GM21390 (cell line): Measurements from ENCODE around the gene STX4.
A peak's percentile ranks its signal among the peaks of the same experiment; 100 is the strongest.

Source experiments
- ATAC-seq: cut with Tn5 transposase; IDR thresholded peaks from one replicate; pipeline ENCODE4 v1.9.1; 2021; ENCODE audit not compliant: unreplicated experiment

STX4 gene

DNA sequence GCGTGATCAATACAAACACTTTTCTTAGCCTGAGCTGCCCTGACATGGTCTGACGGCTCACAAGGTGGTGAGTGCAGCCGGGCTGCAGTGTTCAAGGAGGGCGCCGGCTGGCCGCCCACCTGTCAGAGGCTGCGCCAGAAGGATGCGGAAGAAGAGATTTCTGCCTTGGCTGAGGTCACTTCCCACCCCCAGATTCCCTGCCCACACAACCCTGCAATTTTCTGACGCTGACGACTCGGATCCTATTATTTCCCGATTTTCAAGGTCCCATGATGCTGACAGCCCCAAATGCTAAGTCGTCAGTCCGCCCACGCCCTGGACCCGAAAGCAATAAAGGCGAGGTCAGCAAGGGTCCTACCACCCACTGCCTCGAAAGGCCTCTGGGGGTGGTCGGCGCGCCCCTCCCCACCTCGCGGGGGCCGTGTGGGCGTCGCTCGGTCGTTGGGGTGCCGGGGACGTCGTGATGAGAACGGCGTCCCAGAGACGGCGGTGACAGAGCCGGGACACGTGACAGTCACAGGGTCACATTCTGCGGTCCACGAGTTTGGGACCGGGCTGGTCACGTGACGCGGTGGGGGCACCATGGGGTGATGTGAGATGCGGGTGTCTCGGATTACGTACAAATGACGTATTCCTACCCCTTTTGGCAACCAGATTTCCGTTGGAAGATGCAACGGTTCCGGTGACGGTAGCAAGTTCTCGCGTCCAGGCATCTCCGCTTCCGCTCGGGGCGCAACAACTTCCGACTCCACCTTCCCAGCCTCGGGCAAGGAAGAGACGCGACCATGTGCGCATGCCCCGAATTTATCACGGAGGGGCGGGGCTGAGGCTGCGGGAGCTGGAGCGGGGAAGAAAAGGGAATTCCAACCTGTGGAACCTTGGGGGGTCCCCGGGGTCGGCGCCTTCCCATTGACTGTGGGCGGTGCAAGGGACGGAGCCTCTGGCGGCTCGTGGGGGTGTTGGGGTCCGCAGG, at the start of gene STX4:
STX4 (plus strand) TSS at position 823 of the 973 bp plus-strand sequence. CDS start 248 bp downstream, outside the sequence.
- ATAC-seq = peak; percentile 76

DNA sequence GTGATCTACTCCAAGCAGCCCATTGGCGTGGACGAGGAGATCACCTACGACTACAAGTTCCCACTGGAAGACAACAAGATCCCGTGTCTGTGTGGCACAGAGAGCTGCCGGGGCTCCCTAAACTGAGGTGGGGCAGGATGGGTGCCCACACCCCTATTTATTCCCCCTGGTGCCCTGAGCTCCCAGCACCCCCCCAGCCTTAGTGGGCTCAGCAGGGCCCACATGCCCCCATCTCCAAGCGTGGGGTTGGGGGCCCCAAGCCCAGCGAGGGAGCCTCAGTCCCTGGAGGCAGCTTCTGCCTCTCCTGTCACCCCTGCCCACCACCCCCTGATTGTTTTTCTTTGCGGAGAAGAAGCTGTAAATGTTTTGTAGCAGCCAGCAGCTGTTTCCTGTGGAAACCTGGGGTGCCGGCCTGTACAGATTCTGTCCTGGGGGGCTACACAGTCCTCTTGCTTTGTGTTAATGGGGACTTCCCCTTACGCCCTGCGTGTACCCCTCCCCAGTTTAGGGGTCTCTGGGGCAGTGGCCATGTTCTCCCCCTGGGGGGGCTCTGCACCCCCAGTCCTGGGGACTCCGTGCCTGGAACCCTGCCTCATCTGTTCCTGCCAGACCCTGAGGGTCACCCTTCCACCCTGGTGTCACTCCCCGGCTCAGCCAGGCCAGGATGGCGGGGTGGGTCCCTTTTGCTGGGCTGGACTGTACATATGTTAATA, 49.3 kb upstream of the STX4 start:
- ATAC-seq = no peak

- no peak for ATAC-seq
Measured at GRCh38 chr16:30984669-30985400, 48.5 kb upstream of the STX4 start, which contains the start of gene HSD3B7. Gene HSD3B7, plus strand, starts transcription at chr16:30985207. Its CDS starts 452 bp downstream, at chr16:30985659.

GRCh38 chr16:30985401-30986128, 47.8 kb upstream of the STX4 start:
- ATAC-seq = no peak

DNA sequence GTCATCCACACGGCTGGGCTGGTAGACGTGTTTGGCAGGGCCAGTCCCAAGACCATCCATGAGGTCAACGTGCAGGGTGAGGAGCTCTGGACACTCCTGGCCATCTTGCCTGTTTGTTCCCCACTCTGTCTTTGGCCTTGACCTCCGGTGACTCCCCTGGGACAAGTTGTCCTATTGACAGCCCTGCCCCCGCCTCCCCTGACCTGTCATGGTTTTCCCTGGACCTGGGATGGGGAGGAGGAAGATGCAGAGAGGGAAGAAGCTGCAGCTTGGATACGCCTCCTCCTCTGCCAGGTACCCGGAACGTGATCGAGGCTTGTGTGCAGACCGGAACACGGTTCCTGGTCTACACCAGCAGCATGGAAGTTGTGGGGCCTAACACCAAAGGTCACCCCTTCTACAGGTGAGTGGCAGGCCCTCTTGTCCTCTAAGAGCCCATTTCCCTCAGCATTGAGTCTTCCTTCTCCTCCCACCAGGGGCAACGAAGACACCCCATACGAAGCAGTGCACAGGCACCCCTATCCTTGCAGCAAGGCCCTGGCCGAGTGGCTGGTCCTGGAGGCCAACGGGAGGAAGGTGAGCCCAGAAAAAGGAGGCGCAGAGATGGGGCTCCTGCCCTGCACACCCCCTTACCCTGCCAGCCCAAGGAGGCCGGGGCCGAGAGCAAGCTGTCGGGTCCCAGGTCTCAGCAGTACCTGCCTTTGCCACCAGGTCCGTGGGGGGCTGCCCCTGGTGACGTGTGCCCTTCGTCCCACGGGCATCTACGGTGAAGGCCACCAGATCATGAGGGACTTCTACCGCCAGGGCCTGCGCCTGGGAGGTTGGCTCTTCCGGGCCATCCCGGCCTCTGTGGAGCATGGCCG, 47.0 kb upstream of the STX4 start:
- no peak for ATAC-seq

GRCh38 chr16:30987581-30988190, 45.7 kb upstream of the STX4 start:
- ATAC-seq = no peak

DNA sequence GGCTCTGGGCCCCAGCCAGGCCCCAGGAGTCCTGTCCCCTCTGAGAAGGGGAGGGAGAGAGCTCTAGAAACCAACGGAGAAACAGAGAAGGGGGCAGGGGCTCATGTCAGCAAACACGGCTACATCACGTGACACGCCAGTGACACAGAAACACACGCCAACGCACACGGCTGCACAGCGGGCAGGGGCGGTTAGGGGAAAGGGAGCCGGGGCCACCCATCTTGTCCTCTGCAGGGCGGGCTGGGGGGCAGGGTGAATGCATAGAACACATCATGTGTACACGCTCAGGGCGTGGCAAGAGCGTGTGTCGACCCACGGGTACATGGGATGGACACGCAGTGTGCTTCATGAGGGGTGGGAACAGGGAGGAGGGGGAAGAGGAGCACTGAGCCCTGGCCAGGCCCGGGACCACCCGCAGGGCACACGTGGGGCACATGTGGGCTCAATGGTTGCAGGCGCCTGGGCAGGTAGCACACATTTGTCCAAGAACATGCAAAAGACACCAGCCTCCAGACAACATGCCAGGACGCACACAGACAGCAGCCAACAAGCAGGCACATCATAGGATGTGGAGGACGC, 43.8 kb upstream of the STX4 start:
- ATAC-seq = no peak

GRCh38 chr16:30990105-30990504, 43.3 kb upstream of the STX4 start:
- ATAC-seq = no peak

GRCh38 chr16:30991052-30991451, 42.3 kb upstream of the STX4 start:
- ATAC-seq = no peak

DNA sequence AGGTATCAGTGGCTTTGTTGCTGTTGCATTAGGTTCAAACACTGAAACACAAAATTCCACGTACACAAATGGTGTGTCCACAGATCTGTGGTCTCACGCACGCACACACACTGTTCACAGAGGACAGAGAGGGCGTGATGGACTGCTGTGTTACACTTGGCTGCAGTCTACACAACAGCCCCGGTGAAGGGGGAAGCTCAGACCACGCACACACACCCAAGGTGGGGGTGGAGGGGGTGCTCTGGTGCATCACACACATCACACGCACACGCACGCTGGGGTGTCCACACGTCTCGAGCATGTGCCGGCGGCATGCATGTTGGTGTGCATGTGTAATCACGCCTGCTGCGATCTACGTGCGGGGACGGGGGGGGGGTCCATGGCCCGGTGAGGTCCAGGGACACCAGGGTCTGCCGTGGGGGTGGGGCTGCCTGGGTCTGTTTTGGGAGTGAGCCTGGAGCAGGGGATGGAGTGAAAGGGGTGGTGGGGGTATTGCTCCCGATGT, 41.0 kb upstream of the STX4 start:
- no peak for ATAC-seq

GRCh38 chr16:30992931-30993816, 40.2 kb upstream of the STX4 start:
- no peak for ATAC-seq

- ATAC-seq = no peak
Measured at GRCh38 chr16:30995927-30996323, 37.4 kb upstream of the STX4 start.

GRCh38 chr16:30996324-30996984, 36.9 kb upstream of the STX4 start:
- no peak for ATAC-seq

GRCh38 chr16:30996985-30997724, 36.2 kb upstream of the STX4 start:
- peak; percentile 72 for ATAC-seq

- no peak for ATAC-seq
Measured at GRCh38 chr16:30997725-30998711, 35.3 kb upstream of the STX4 start.
